Activated CD4-positive, alpha-beta memory T cell treated with anti-CD3 and anti-CD28 coated beads, Interleukin-2, amount 10 ng/mL, durations not matched to agents 7 days and 5 days (primary cell): Measurements from ENCODE around the gene CUTA. TPM values are rescaled to one million over a fixed set of nuclear protein-coding genes. Genes with fewer than 3 reads are reported as not detected.
"Not testable (repeated sequence)": the region's sequence is repeated elsewhere in the genome, so short reads cannot be mapped to it uniquely, and the experiment has no call there.

Experiments used
- CTCF ChIA-PET: fragments of 350-600 bp; sonication (Branson Sonifier 250); formaldehyde crosslinking; loops from one replicate; lab custom pipeline; 2021; ENCODE audit warnings: antibody characterized with exemption, inconsistent platforms; lab: Charles Lee
- POLR2A ChIA-PET: fragments of 350-600 bp; sonication (Branson Sonifier 250); formaldehyde crosslinking; loops from one replicate; lab custom pipeline; 2021; ENCODE audit warnings: antibody characterized with exemption; lab: Charles Lee
- DNase-seq: peaks from one replicate; pipeline ENCODE4 v3.0.0-alpha.2; 2020
- H3K27ac Mint-ChIP-seq: one replicate; pipeline ENCODE4 v1.8.0; 2021; ENCODE audit warnings: mild to moderate bottlenecking, mixed read lengths
- H3K27me3 Mint-ChIP-seq: one replicate; pipeline ENCODE4 v1.8.0; 2021; ENCODE audit warnings: mixed read lengths
- H3K36me3 Mint-ChIP-seq: one replicate; pipeline ENCODE4 v1.8.0; 2021; ENCODE audit warnings: low read depth, mixed read lengths
- H3K4me1 Mint-ChIP-seq: one replicate; pipeline ENCODE4 v1.8.0; 2021; ENCODE audit warnings: mixed read lengths
- H3K4me3 Mint-ChIP-seq: one replicate; pipeline ENCODE4 v1.8.0; 2021; ENCODE audit warnings: mild to moderate bottlenecking, mixed read lengths
- H3K9me3 Mint-ChIP-seq: one replicate; pipeline ENCODE4 v1.8.0; 2021; ENCODE audit warnings: mixed read lengths
- total RNA-seq, 2 experiments: library from RNA; stranded (reverse); gene quantifications; one replicate each; pipeline ENCODE4 v1.2.3, GENCODE V29; 2021

Gene CUTA
- total RNA-seq, 2 experiments from 2014 or later, result 243 TPM

GRCh38 chr6:33407132-33407718 is 10.7 kb downstream of the CUTA start:
- DNase-seq, result no peak
- Mint-ChIP-seq H3K36me3 (peaks cover 67% of the 10 kb centered on the region), H3K4me3 (no peak overlapping the region), H3K4me1 (peaks cover 51% of the 10 kb centered on the region), H3K27ac (no peak overlapping the region), H3K27me3 (no peaks in the 10 kb centered on the region), H3K9me3 (no peaks in the 10 kb centered on the region)
- POLR2A ChIA-PET, result interaction anchor here (0.6 to 1.4 kb wide), 5 partner anchors 10 to 110 kb away, joined by 3 to 5 read pairs (median 3); no protein-coding TSS in a partner anchor
- CTCF ChIA-PET, result interaction anchor here (1.9 kb wide), 1 partner anchor 108 kb away, joined by 4 read pairs; no protein-coding TSS in a partner anchor

DNA sequence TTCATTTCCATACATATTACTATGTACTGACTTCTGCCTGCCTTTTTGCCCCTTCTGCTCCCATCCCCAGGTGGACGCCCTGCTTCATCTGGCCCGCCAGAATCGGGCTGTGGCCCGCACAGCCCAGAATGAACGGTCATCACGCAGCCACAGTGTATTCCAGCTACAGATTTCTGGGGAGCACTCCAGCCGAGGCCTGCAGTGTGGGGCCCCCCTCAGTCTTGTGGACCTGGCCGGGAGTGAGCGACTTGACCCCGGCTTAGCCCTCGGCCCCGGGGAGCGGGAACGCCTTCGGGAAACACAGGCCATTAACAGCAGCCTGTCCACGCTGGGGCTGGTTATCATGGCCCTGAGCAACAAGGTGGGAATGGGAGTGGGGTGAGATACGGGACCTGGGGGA is 11.8 kb downstream of the CUTA start:
- ChIA-PET POLR2A (interaction anchor here (1.9 kb wide), 1 partner anchor 13 kb away, joined by 12 read pairs; the partner anchor contains the start of gene KIFC1), CTCF (interaction anchor here (0.6 kb wide), 1 partner anchor 148 kb away, joined by 3 read pairs; no protein-coding TSS in a partner anchor)
- Mint-ChIP-seq H3K27me3 (no peaks in the 10 kb centered on the region), H3K4me3 (no peak overlapping the region), H3K9me3 (no peaks in the 10 kb centered on the region), H3K36me3 (peaks cover 75% of the 10 kb centered on the region), H3K4me1 (peaks cover 43% of the 10 kb centered on the region), H3K27ac (peak overlapping the region; percentile 67)
- no peak for DNase-seq

DNA sequence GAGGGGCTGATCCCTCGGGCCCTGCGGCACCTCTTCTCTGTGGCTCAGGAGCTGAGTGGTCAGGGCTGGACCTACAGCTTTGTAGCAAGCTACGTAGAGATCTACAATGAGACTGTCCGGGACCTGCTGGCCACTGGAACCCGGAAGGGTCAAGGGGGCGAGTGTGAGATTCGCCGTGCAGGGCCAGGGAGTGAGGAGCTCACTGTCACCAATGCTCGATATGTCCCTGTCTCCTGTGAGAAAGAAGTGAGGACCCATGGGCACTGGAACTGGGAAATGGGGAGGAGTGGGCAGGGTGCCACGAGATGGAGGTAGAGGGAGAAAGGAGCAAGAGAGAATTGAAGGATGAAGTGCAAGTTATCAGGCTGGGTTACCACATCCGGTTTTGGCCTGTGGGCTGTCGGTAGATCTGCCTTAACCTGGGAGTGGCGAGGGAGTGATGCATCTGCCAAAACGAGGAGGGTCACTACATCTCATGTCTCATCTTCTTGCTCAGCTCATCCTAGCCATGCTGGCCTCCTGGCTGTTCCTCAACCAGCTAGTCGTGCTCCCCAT is 12.4 kb downstream of the CUTA start:
- POLR2A ChIA-PET, result interaction anchor here (0.8 to 1.9 kb wide), 4 partner anchors 10 to 20 kb away, joined by 3 to 12 read pairs (median 3); partner anchors contain the start of gene KIFC1
- Mint-ChIP-seq H3K27me3 (no peaks in the 10 kb centered on the region), H3K4me3 (no peak overlapping the region), H3K4me1 (peaks cover 43% of the 10 kb centered on the region), H3K9me3 (no peaks in the 10 kb centered on the region), H3K27ac (peak overlapping the region; percentile 67), H3K36me3 (peaks cover 78% of the 10 kb centered on the region)
- CTCF ChIA-PET, result interaction anchor here (0.6 kb wide), 1 partner anchor 147 kb away, joined by 3 read pairs; no protein-coding TSS in a partner anchor
- DNase-seq, result peak; percentile 54

DNA sequence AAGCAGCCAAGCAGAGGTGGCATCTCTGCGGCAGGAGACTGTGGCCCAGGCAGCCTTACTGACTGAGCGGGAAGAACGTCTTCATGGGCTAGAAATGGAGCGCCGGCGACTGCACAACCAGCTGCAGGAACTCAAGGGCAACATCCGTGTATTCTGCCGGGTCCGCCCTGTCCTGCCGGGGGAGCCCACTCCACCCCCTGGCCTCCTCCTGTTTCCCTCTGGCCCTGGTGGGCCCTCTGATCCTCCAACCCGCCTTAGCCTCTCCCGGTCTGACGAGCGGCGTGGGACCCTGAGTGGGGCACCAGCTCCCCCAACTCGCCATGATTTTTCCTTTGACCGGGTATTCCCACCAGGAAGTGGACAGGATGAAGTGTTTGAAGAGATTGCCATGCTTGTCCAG is 13.0 kb downstream of the CUTA start:
- no peak overlapping the region for H3K27ac Mint-ChIP-seq
- no peak overlapping the region for H3K4me3 Mint-ChIP-seq
- ChIA-PET POLR2A (interaction anchor here (0.8 to 1.9 kb wide), 4 partner anchors 9 to 20 kb away, joined by 3 to 12 read pairs (median 3); partner anchors contain the start of gene KIFC1), CTCF (no interaction called here)
- H3K4me1 Mint-ChIP-seq, result peaks cover 40% of the 10 kb centered on the region
- no peak for DNase-seq
- peaks cover 83% of the 10 kb centered on the region for H3K36me3 Mint-ChIP-seq
- no peaks in the 10 kb centered on the region for H3K27me3 Mint-ChIP-seq
- H3K9me3 Mint-ChIP-seq, result no peaks in the 10 kb centered on the region

- H3K27ac Mint-ChIP-seq, H3K9me3 Mint-ChIP-seq, DNase-seq, H3K27me3 Mint-ChIP-seq, H3K4me3 Mint-ChIP-seq, POLR2A ChIA-PET, CTCF ChIA-PET: not testable (repeated sequence)
- Mint-ChIP-seq H3K36me3 (peaks cover 76% of the 10 kb centered on the region), H3K4me1 (peaks cover 36% of the 10 kb centered on the region)
Measured at GRCh38 chr6:33399881-33400280, 18.0 kb downstream of the CUTA start.

DNA sequence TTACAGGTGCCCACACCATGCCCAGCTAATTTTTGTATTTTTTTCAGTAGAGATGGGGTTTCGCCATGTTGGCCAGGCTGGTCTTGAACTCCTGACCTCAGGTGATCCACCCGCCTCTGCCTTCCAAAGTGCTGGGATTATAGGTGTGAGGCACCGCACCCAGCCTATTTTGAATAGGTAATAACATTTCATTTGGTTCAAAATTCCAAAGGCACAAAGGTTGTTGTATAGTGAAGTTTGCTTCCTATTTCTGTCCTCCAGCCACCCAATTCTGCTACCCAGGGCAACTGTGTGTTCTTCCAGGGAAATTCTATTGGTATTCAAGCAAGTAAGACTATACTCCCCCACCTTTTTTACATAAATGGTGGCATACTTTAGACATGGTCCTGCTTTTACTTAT is 19.3 kb downstream of the CUTA start:
- CTCF ChIA-PET, H3K9me3 Mint-ChIP-seq, H3K4me3 Mint-ChIP-seq, DNase-seq, POLR2A ChIA-PET, H3K27me3 Mint-ChIP-seq: not testable (repeated sequence)
- H3K27ac Mint-ChIP-seq, result peak overlapping the region; percentile 31
- peaks cover 37% of the 10 kb centered on the region for H3K4me1 Mint-ChIP-seq
- peaks cover 75% of the 10 kb centered on the region for H3K36me3 Mint-ChIP-seq

- no peak for DNase-seq
- peaks cover 74% of the 10 kb centered on the region for H3K36me3 Mint-ChIP-seq
- H3K27ac Mint-ChIP-seq, result peak overlapping the region; percentile 8
- ChIA-PET POLR2A (interaction anchor here (1.0 to 1.7 kb wide), 3 partner anchors 10 to 125 kb away, joined by 3 read pairs; partner anchors contain the start of genes RPS18 and VPS52), CTCF (interaction anchor here (1.0 kb wide), 1 partner anchor 28 kb away, joined by 3 read pairs; no protein-coding TSS in a partner anchor)
- no peaks in the 10 kb centered on the region for H3K27me3 Mint-ChIP-seq
- no peak overlapping the region for H3K4me3 Mint-ChIP-seq
- no peaks in the 10 kb centered on the region for H3K9me3 Mint-ChIP-seq
- H3K4me1 Mint-ChIP-seq, result peaks cover 42% of the 10 kb centered on the region
Measured at GRCh38 chr6:33397541-33397940, 20.4 kb downstream of the CUTA start.

GRCh38 chr6:33392979-33393378 is 24.9 kb downstream of the CUTA start:
- Mint-ChIP-seq H3K4me1 (peaks cover 53% of the 10 kb centered on the region), H3K9me3 (no peaks in the 10 kb centered on the region), H3K36me3 (peaks cover 49% of the 10 kb centered on the region), H3K27me3 (no peaks in the 10 kb centered on the region), H3K27ac (peak overlapping the region; percentile 93), H3K4me3 (peak overlapping the region; percentile 95)
- ChIA-PET CTCF (interaction anchor here (1.0 to 1.3 kb wide), 2 partner anchors 75 to 116 kb away, joined by 3 read pairs; partner anchors contain the start of genes B3GALT4 and ZBTB22), POLR2A (interaction anchor here (1.4 to 2.6 kb wide), 8 partner anchors 10 to 229 kb away, joined by 5 to 14 read pairs (median 8); partner anchors contain the start of genes CUTA and PHF1)
- no peak for DNase-seq

GRCh38 chr6:33392595-33392948 is 25.3 kb downstream of the CUTA start:
- ChIA-PET CTCF (interaction anchor here (0.7 to 1.3 kb wide), 4 partner anchors 62 to 215 kb away, joined by 3 to 5 read pairs (median 3); partner anchors contain the start of genes B3GALT4, ZBTB22 and ZBTB9), POLR2A (interaction anchor here (0.9 to 2.6 kb wide), 12 partner anchors 11 to 230 kb away, joined by 3 to 14 read pairs (median 6); partner anchors contain the start of genes CUTA, PFDN6, PHF1 and WDR46)
- Mint-ChIP-seq H3K36me3 (peaks cover 45% of the 10 kb centered on the region), H3K27me3 (no peaks in the 10 kb centered on the region), H3K4me1 (peaks cover 49% of the 10 kb centered on the region), H3K27ac (peak overlapping the region; percentile 93), H3K4me3 (peak overlapping the region; percentile 95), H3K9me3 (no peaks in the 10 kb centered on the region)
- no peak for DNase-seq

DNA sequence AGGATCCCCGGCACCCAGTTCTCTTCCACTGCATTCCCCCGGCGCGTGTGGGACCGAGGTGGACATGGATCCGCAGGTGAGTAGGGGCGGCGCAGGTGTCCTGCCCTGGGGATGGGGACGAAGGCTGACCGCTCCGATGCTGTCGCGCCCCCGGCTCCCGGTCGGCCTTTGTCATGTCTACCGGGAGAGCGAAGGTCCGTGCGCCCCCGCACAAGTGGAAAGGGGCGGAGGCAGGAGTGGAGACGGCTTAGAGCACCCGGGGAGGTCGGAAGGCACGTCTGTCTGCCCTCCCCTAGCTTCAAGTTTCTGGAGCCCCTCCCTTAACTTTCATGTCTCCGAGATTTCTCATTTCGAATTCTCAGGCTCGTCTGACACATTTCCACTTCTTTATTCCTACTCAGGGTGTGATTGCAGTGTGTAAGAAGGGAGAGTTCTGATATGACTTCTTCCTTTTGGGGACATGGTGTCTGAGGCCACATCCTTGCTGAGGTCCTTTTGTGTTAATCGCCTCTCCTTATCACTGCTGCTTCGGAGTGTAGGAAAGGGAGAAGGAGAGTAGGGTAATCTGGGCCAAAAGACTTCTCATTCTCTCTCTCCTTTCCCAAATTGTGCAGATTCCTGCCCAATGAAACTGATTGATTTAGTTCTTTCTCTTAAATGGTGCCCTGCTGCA is 25.8 kb downstream of the CUTA start:
- CTCF ChIA-PET, result interaction anchor here (0.7 to 1.3 kb wide), 4 partner anchors 62 to 216 kb away, joined by 3 to 5 read pairs (median 3); partner anchors contain the start of genes B3GALT4, ZBTB22 and ZBTB9
- Mint-ChIP-seq H3K36me3 (peaks cover 41% of the 10 kb centered on the region), H3K4me1 (peaks cover 46% of the 10 kb centered on the region), H3K27ac (peak overlapping the region; percentile 93), H3K9me3 (no peaks in the 10 kb centered on the region), H3K4me3 (peak overlapping the region; percentile 95), H3K27me3 (no peaks in the 10 kb centered on the region)
- DNase-seq, result no peak
- POLR2A ChIA-PET, result interaction anchor here (0.6 to 2.6 kb wide), 14 partner anchors 9 to 230 kb away, joined by 3 to 14 read pairs (median 6); partner anchors contain the start of genes CUTA, PFDN6, PHF1 and WDR46

GRCh38 chr6:33391278-33391921 is 26.5 kb downstream of the CUTA start, which contains the start of gene KIFC1:
TSS of gene KIFC1 (plus strand) at chr6:33391823. CDS start at chr6:33391986, 163 bp downstream.
- ChIA-PET CTCF (interaction anchor here (0.7 to 1.8 kb wide), 24 partner anchors 17 to 230 kb away, joined by 3 to 11 read pairs (median 3); partner anchors contain the start of genes B3GALT4, BAK1, ITPR3 and RING1), POLR2A (interaction anchor here (0.6 to 2.6 kb wide), 24 partner anchors 9 to 320 kb away, joined by 3 to 14 read pairs (median 6); partner anchors contain the start of genes B3GALT4, CUTA, PFDN6 and PHF1)
- Mint-ChIP-seq H3K27ac (peak within 1 kb of the TSS; percentile 93), H3K4me1 (peaks cover 44% of the 10 kb centered on the region), H3K36me3 (peaks cover 41% of the 10 kb centered on the region), H3K9me3 (no peaks in the 10 kb centered on the region), H3K4me3 (peak within 1 kb of the TSS; percentile 95), H3K27me3 (no peaks in the 10 kb centered on the region)
- DNase-seq, result peak; percentile 100
